Neural cell (in vitro differentiated cells): ENCODE data around the gene GFPT2. TPM values are rescaled to one million over a fixed set of nuclear protein-coding genes. Genes with fewer than 3 reads are reported as not detected.

Experiments used
- H2AFZ ChIP-seq: fragments of 200-600, 300-800 bp; sonication (generic), shearing (Covaris generic); 2 replicates; pipeline ENCODE4 v1.6.0; 2014; ENCODE audit warnings: low read depth, mild to moderate bottlenecking, antibody characterized with exemption, low read length, moderate library complexity
- H3F3A ChIP-seq: fragments of 200-600 bp; shearing (Covaris generic); 2 replicates; pipeline ENCODE4 v1.6.1; 2016; ENCODE audit warnings: mild to moderate bottlenecking, moderate library complexity, mixed read lengths, antibody characterized with exemption, low read length; ENCODE audit not compliant: insufficient read depth, poor library complexity, severe bottlenecking
- H3K27ac ChIP-seq: fragments of 200-600, 300-800 bp; sonication (generic), shearing (Covaris generic); 2 replicates; pipeline ENCODE4 v1.5.1; 2014; ENCODE audit warnings: mild to moderate bottlenecking, low read length, moderate library complexity
- H3K27me3 ChIP-seq: fragments of 300-800, 200-600 bp; sonication (generic), shearing (Covaris generic); 2 replicates; pipeline ENCODE4 v1.6.0; 2014; ENCODE audit warnings: mild to moderate bottlenecking, low read depth, low read length, moderate library complexity; ENCODE audit not compliant: insufficient read depth
- H3K36me3 ChIP-seq: fragments of 300-800, 200-600 bp; sonication (generic), shearing (Covaris generic); 2 replicates; pipeline ENCODE4 v1.5.1; 2014; ENCODE audit warnings: mild to moderate bottlenecking, antibody characterized with exemption, low read length, moderate library complexity; ENCODE audit not compliant: insufficient read depth
- H3K4me2 ChIP-seq: fragments of 300-800, 200-600 bp; sonication (generic), shearing (Covaris generic); 2 replicates; pipeline ENCODE4 v1.6.0; 2014; ENCODE audit warnings: mild to moderate bottlenecking, low read length
- H3K4me3 ChIP-seq: fragments of 300-800, 200-600 bp; sonication (generic), shearing (Covaris generic); 2 replicates; pipeline ENCODE4 v1.5.1; 2014; ENCODE audit warnings: mild to moderate bottlenecking, low read length, moderate library complexity
- H3K79me2 ChIP-seq: fragments of 200-600 bp; shearing (Covaris generic); replicated peaks from 2 replicates; pipeline ENCODE4 v1.6.0; 2014; ENCODE audit warnings: mild to moderate bottlenecking, low read length, moderate library complexity; ENCODE audit not compliant: insufficient read depth
- H3K9ac ChIP-seq: fragments of 300-800, 200-600 bp; sonication (generic), shearing (Covaris generic); 2 replicates; pipeline ENCODE4 v1.6.1; 2016; ENCODE audit warnings: mild to moderate bottlenecking, low read length, mixed read lengths
- H3K9me2 ChIP-seq: fragments of 200-600 bp; shearing (Covaris generic); 2 replicates; pipeline ENCODE4 v1.6.1; 2016; ENCODE audit warnings: mild to moderate bottlenecking, low read length, mixed read lengths; ENCODE audit not compliant: insufficient read depth
- H3K9me3 ChIP-seq: fragments of 200-600, 300-800 bp; sonication (generic), shearing (Covaris generic); 2 replicates; pipeline ENCODE4 v1.6.1; 2016; ENCODE audit warnings: mild to moderate bottlenecking, mixed run types, low read length, moderate library complexity, mixed read lengths
- H4K20me1 ChIP-seq: fragments of 200-600 bp; shearing (Covaris generic); 2 replicates; pipeline ENCODE4 v1.6.1; 2016; ENCODE audit warnings: mild to moderate bottlenecking, mixed run types; ENCODE audit not compliant: insufficient read depth
- EP300 ChIP-seq: fragments of 450-650 bp; conservative IDR thresholded peaks from 2 replicates; pipeline ENCODE4 v1.6.1; 2014; ENCODE audit warnings: antibody characterized with exemption, mild to moderate bottlenecking, moderate library complexity; ENCODE audit not compliant: poor library complexity, severe bottlenecking
- EZH2 ChIP-seq: fragments of 200-600, 300-800 bp; shearing (Covaris generic), sonication (generic); IDR thresholded peaks from 2 replicates; pipeline ENCODE4 v1.6.1; 2014; ENCODE audit warnings: antibody characterized with exemption, low read length, borderline replicate concordance, mild to moderate bottlenecking; ENCODE audit not compliant: insufficient read depth, poor library complexity, severe bottlenecking
- MXI1 ChIP-seq: fragments of 450-650 bp; conservative IDR thresholded peaks from 2 replicates; pipeline ENCODE4 v1.6.1; 2014; ENCODE audit warnings: antibody characterized with exemption, mild to moderate bottlenecking; ENCODE audit not compliant: poor library complexity, severe bottlenecking
- POLR2AphosphoS5 ChIP-seq: IDR thresholded peaks from 2 replicates; pipeline ENCODE4 v1.6.1; 2012
- RAD21 ChIP-seq: fragments of 450-650 bp; conservative IDR thresholded peaks from 2 replicates; pipeline ENCODE4 v1.6.1; 2014; ENCODE audit warnings: antibody characterized with exemption, mild to moderate bottlenecking, moderate library complexity
- SMC3 ChIP-seq: fragments of 450-650 bp; conservative IDR thresholded peaks from 2 replicates; pipeline ENCODE4 v1.6.1; 2014; ENCODE audit warnings: antibody characterized with exemption, mild to moderate bottlenecking, moderate library complexity; ENCODE audit not compliant: poor library complexity
- TAF1 ChIP-seq: IDR thresholded peaks from 2 replicates; pipeline ENCODE4 v1.6.1; 2012; ENCODE audit warnings: low read depth
- polyA plus RNA-seq: library from polyadenylated mRNA; depleted of rRNA; stranded (reverse); fragments of >200 nt; gene quantifications from 2 replicates; pipeline ENCODE4 v1.2.3, GENCODE V29; 2014
- TF ChIP-seq, protein P1 (sequence below): IDR thresholded peaks from 2 replicates; pipeline ENCODE4 v1.6.1; 2012; ENCODE audit warnings: borderline replicate concordance
- TF ChIP-seq, protein P2 (sequence below): fragments of 450-650 bp; IDR thresholded peaks from 2 replicates; pipeline ENCODE4 v1.5.1; 2014; ENCODE audit warnings: antibody characterized with exemption, mild to moderate bottlenecking, moderate library complexity; ENCODE audit not compliant: poor library complexity, severe bottlenecking

Gene GFPT2
- polyA plus RNA-seq, 1 donor from 2014 or later: 9.2 TPM

DNA sequence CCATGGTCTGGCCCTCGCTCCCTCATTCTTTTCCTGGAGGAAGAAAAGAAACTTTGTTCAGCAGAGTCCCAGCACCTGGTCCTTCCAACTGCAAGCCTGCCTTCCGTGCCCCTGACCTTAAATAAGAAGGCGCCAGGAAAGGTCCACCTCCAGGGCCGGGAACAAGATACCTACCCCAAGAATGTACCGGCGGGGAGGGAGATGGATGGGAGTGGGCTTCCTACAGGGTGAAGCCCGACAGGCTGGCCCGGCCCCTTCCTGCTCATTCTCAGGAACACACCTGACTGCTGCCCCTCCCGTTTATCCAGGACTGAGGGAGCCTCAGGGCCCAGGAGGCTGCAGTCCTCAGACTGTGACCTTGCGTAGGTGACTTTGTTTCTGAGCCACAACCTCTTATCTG, 27.3 kb upstream of the GFPT2 start:
- no peak overlapping the region for H3K4me3 ChIP-seq
- H3K79me2 ChIP-seq: no peaks in the 10 kb centered on the region
- no peaks in the 10 kb centered on the region for H4K20me1 ChIP-seq
- H2AFZ ChIP-seq: no peak overlapping the region
- H3K9me2 ChIP-seq: no peaks in the 10 kb centered on the region
- no peaks in the 10 kb centered on the region for H3K36me3 ChIP-seq
- TF ChIP-seq, protein P1, sequence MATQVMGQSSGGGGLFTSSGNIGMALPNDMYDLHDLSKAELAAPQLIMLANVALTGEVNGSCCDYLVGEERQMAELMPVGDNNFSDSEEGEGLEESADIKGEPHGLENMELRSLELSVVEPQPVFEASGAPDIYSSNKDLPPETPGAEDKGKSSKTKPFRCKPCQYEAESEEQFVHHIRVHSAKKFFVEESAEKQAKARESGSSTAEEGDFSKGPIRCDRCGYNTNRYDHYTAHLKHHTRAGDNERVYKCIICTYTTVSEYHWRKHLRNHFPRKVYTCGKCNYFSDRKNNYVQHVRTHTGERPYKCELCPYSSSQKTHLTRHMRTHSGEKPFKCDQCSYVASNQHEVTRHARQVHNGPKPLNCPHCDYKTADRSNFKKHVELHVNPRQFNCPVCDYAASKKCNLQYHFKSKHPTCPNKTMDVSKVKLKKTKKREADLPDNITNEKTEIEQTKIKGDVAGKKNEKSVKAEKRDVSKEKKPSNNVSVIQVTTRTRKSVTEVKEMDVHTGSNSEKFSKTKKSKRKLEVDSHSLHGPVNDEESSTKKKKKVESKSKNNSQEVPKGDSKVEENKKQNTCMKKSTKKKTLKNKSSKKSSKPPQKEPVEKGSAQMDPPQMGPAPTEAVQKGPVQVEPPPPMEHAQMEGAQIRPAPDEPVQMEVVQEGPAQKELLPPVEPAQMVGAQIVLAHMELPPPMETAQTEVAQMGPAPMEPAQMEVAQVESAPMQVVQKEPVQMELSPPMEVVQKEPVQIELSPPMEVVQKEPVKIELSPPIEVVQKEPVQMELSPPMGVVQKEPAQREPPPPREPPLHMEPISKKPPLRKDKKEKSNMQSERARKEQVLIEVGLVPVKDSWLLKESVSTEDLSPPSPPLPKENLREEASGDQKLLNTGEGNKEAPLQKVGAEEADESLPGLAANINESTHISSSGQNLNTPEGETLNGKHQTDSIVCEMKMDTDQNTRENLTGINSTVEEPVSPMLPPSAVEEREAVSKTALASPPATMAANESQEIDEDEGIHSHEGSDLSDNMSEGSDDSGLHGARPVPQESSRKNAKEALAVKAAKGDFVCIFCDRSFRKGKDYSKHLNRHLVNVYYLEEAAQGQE: no peak
- TF ChIP-seq POLR2AphosphoS5 (no peak), EP300 (no peak), SMC3 (no peak), EZH2 (no peak), MXI1 (no peak), RAD21 (no peak), TAF1 (no peak)
- TF ChIP-seq, protein P2, sequence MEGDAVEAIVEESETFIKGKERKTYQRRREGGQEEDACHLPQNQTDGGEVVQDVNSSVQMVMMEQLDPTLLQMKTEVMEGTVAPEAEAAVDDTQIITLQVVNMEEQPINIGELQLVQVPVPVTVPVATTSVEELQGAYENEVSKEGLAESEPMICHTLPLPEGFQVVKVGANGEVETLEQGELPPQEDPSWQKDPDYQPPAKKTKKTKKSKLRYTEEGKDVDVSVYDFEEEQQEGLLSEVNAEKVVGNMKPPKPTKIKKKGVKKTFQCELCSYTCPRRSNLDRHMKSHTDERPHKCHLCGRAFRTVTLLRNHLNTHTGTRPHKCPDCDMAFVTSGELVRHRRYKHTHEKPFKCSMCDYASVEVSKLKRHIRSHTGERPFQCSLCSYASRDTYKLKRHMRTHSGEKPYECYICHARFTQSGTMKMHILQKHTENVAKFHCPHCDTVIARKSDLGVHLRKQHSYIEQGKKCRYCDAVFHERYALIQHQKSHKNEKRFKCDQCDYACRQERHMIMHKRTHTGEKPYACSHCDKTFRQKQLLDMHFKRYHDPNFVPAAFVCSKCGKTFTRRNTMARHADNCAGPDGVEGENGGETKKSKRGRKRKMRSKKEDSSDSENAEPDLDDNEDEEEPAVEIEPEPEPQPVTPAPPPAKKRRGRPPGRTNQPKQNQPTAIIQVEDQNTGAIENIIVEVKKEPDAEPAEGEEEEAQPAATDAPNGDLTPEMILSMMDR: no peak
- no peaks in the 10 kb centered on the region for H3K9me3 ChIP-seq
- no peaks in the 10 kb centered on the region for H3F3A ChIP-seq
- H3K27me3 ChIP-seq: no peaks in the 10 kb centered on the region
- no peak overlapping the region for H3K27ac ChIP-seq
- H3K4me2 ChIP-seq: no peak overlapping the region
- H3K9ac ChIP-seq: no peak overlapping the region

DNA sequence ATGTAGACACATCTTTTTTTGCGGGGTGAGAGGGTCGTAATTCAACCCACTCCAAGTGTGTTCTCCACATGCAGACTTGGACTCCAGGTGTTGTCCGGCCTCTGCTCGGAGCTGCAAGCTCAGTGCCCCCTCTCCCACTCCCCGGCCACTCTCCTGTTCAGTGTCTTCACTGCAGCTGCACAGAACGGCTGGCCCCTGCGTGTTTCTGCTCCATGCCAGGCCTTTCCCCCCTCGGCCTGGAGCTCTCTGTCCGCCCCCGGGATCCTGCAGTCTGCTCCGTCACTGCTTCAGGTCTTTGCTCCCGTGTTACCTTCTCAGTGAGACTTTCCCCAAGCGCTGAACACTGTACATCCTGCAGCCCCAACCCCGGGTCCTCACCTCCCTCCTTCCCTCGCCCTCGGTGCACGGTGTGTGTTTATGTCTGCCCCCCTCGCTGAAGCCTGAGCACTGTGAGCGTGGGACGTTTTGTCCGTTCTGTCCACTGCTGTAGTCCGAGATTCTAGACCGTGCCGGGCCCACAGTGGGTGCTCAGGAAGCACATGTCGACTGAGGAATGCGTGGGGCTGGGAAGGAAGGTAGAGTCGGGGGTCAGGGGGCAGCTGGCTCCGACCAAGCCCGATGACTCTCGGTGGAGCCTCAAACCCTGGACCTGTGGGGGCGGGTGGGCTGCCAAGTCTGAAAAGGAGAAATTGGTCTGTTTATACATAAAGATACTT, 26.4 kb upstream of the GFPT2 start:
- no peaks in the 10 kb centered on the region for H4K20me1 ChIP-seq
- no peak overlapping the region for H3K4me3 ChIP-seq
- no peak overlapping the region for H3K9ac ChIP-seq
- H3K36me3 ChIP-seq: no peaks in the 10 kb centered on the region
- H3K4me2 ChIP-seq: no peak overlapping the region
- no peak overlapping the region for H3K27ac ChIP-seq
- no peaks in the 10 kb centered on the region for H3K27me3 ChIP-seq
- no peaks in the 10 kb centered on the region for H3K9me2 ChIP-seq
- no peak overlapping the region for H2AFZ ChIP-seq
- TF ChIP-seq MXI1 (no peak), EP300 (no peak), POLR2AphosphoS5 (no peak), TAF1 (no peak), RAD21 (no peak), SMC3 (no peak), EZH2 (no peak)
- TF ChIP-seq, protein P1: no peak
- TF ChIP-seq, protein P2: no peak
- H3K9me3 ChIP-seq: no peaks in the 10 kb centered on the region
- no peaks in the 10 kb centered on the region for H3F3A ChIP-seq
- H3K79me2 ChIP-seq: no peaks in the 10 kb centered on the region
